Breast epithelium (tissue), 3 donors: ENCODE results near the gene ELOA.

ENCODE experiments used
- CTCF ChIP-seq, 3 donors: fragments of 450-650 bp; IDR thresholded peaks; one replicate each; pipeline ENCODE4 v1.5.1; 2016 to 2017; ENCODE audit warnings: antibody characterized with exemption in 3 of 3, mild to moderate bottlenecking in 3 of 3, moderate library complexity in 3 of 3
- POLR2A ChIP-seq: fragments of 450-650 bp; IDR thresholded peaks from one replicate; pipeline ENCODE4 v1.6.1; 2016; ENCODE audit warnings: antibody characterized with exemption, mild to moderate bottlenecking, moderate library complexity

GRCh38 chr1:23722652-23723051 lies 20.6 kb upstream of the ELOA start:
- TF ChIP-seq CTCF (IDR thresholded peaks at IDR 0.05), result no peak
- TF ChIP-seq POLR2A, result no peak
